Measurements from ENCODE around the gene RCOR1.
"Not testable (repeated sequence)": the region's sequence is repeated elsewhere in the genome, so short reads cannot be mapped to it uniquely, and the experiment has no call there.

RCOR1 gene

GRCh38 chr14:102754370-102755262 lies 162.2 kb downstream of the RCOR1 start:
- no peak overlapping the region for H3K4me3 ChIP-seq (ENCODE audit: low read length)
- DNase-seq (ENCODE audit: low read depth, low spot score), result no peak

GRCh38 chr14:102757646-102758045 lies 165.2 kb downstream of the RCOR1 start:
- no peak for DNase-seq (ENCODE audit: low read depth, low spot score)
- no peak overlapping the region for H3K4me3 ChIP-seq (ENCODE audit: low read length)

- DNase-seq (ENCODE audit: low read depth, low spot score), result no peak
- H3K4me3 ChIP-seq (ENCODE audit: low read length), result no peak overlapping the region
These were observed 165.6 kb downstream of the RCOR1 start for GRCh38 chr14:102758087-102758486.

- DNase-seq (ENCODE audit: low read depth, low spot score), result no peak
These were observed 167.2 kb downstream of the RCOR1 start for GRCh38 chr14:102759456-102760187.

GRCh38 chr14:102760496-102761193 lies 168.2 kb downstream of the RCOR1 start:
- H3K4me3 ChIP-seq (ENCODE audit: low read length), result no peak overlapping the region
- no peak for DNase-seq (ENCODE audit: low read depth, low spot score)

More at GRCh38 chr14:102759456-102760187, 167.2 kb downstream of the RCOR1 start:
- H3K4me3 ChIP-seq (ENCODE audit: low read length), result no peak overlapping the region

GRCh38 chr14:102761206-102761605 lies 168.8 kb downstream of the RCOR1 start:
- no peak overlapping the region for H3K4me3 ChIP-seq (ENCODE audit: low read length)
- DNase-seq (ENCODE audit: low read depth, low spot score), result no peak

GRCh38 chr14:102764220-102764671 lies 171.8 kb downstream of the RCOR1 start:
- no peak for DNase-seq (ENCODE audit: low read depth, low spot score)
- H3K4me3 ChIP-seq (ENCODE audit: low read length), result no peak overlapping the region

- not testable (repeated sequence) for H3K4me3 ChIP-seq (ENCODE audit: low read length); DNase-seq (ENCODE audit: low read depth, low spot score)
These were observed 173.3 kb downstream of the RCOR1 start for GRCh38 chr14:102765770-102766169.

- no peak for DNase-seq (ENCODE audit: low read depth, low spot score)
- no peak overlapping the region for H3K4me3 ChIP-seq (ENCODE audit: low read length)
These were observed 176.0 kb downstream of the RCOR1 start for GRCh38 chr14:102768223-102769048.

- DNase-seq (ENCODE audit: low read depth, low spot score), result no peak
- H3K4me3 ChIP-seq (ENCODE audit: low read length), result no peak overlapping the region
These were observed 176.5 kb downstream of the RCOR1 start for GRCh38 chr14:102769049-102769327.

- H3K4me3 ChIP-seq (ENCODE audit: low read length), result no peak overlapping the region
- no peak for DNase-seq (ENCODE audit: low read depth, low spot score)
These were observed 178.0 kb downstream of the RCOR1 start for GRCh38 chr14:102770147-102771123.

- no peak overlapping the region for H3K4me3 ChIP-seq (ENCODE audit: low read length)
- no peak for DNase-seq (ENCODE audit: low read depth, low spot score)
These were observed 178.7 kb downstream of the RCOR1 start for GRCh38 chr14:102771144-102771543.

GRCh38 chr14:102772781-102773570 lies 180.5 kb downstream of the RCOR1 start:
- DNase-seq (ENCODE audit: low read depth, low spot score), result peak; percentile 27
- H3K4me3 ChIP-seq (ENCODE audit: low read length), result no peak overlapping the region

GRCh38 chr14:102774391-102775153 lies 182.1 kb downstream of the RCOR1 start:
- DNase-seq (ENCODE audit: low read depth, low spot score), result peak; percentile 70
- H3K4me3 ChIP-seq (ENCODE audit: low read length), result peak overlapping the region; percentile 40

GRCh38 chr14:102775855-102776760 lies 183.7 kb downstream of the RCOR1 start:
- H3K4me3 ChIP-seq (ENCODE audit: low read length), result no peak overlapping the region
- DNase-seq (ENCODE audit: low read depth, low spot score), result no peak

Data from Jurkat, Clone E6-1 (cell line).